GM23248 (cell line): ENCODE measurements around the gene URB1. TPM values are rescaled to one million over a fixed set of nuclear protein-coding genes. Genes with fewer than 3 reads are reported as not detected.

Experiments
- DNase-seq: peaks from one replicate; pipeline ENCODE4 v3.0.0-alpha.2; 2015
- H2AFZ ChIP-seq: fragments of 200-600 bp; sonication (generic); 2 replicates; pipeline ENCODE4 v1.6.1; 2016; ENCODE audit warnings: antibody characterized with exemption
- H3F3A ChIP-seq: fragments of 200-600 bp; sonication (generic); 2 replicates; pipeline ENCODE4 v1.6.1; 2016; ENCODE audit warnings: mild to moderate bottlenecking, antibody characterized with exemption, mixed run types; ENCODE audit not compliant: insufficient read depth
- H3K27ac ChIP-seq: fragments of 200-600 bp; sonication (generic); 2 replicates; pipeline ENCODE4 v1.5.1; 2016; ENCODE audit warnings: mild to moderate bottlenecking
- H3K27me3 ChIP-seq: fragments of 200-600 bp; sonication (generic); replicated peaks from 2 replicates; pipeline ENCODE4 v1.6.1; 2016; ENCODE audit warnings: mild to moderate bottlenecking; ENCODE audit not compliant: insufficient read depth
- H3K36me3 ChIP-seq: fragments of 200-600 bp; sonication (generic); 2 replicates; pipeline ENCODE4 v1.6.1; 2016; ENCODE audit warnings: low read depth, mild to moderate bottlenecking
- H3K4me1 ChIP-seq: fragments of 200-600 bp; sonication (generic); 2 replicates; pipeline ENCODE4 v1.6.1; 2016; ENCODE audit warnings: mild to moderate bottlenecking; ENCODE audit not compliant: insufficient read depth
- H3K4me2 ChIP-seq: fragments of 200-600 bp; sonication (generic); one replicate; pipeline ENCODE4 v1.6.1; 2016; ENCODE audit warnings: mild to moderate bottlenecking; ENCODE audit not compliant: unreplicated experiment
- H3K4me3 ChIP-seq: fragments of 200-600 bp; sonication (generic); 2 replicates; pipeline ENCODE4 v1.5.1; 2016; ENCODE audit warnings: mild to moderate bottlenecking
- H3K79me2 ChIP-seq: fragments of 200-600 bp; sonication (generic); 2 replicates; pipeline ENCODE4 v1.6.1; 2016; ENCODE audit warnings: mild to moderate bottlenecking; ENCODE audit not compliant: insufficient read depth
- H3K9ac ChIP-seq: fragments of 200-600 bp; sonication (generic); 2 replicates; pipeline ENCODE4 v1.6.1; 2016; ENCODE audit warnings: mild to moderate bottlenecking
- H3K9me2 ChIP-seq: fragments of 200-600 bp; sonication (generic); 2 replicates; pipeline ENCODE4 v1.6.1; 2016; ENCODE audit warnings: mixed run types, mild to moderate bottlenecking, moderate library complexity; ENCODE audit not compliant: insufficient read depth
- H3K9me3 ChIP-seq: fragments of 200-600 bp; sonication (generic); one replicate; pipeline ENCODE4 v1.6.1; 2017; ENCODE audit warnings: low read depth
- H4K20me1 ChIP-seq: fragments of 200-600 bp; sonication (generic); 2 replicates; pipeline ENCODE4 v1.6.0; 2016; ENCODE audit not compliant: insufficient read depth
- EZH2 ChIP-seq: fragments of 200-600 bp; sonication (generic); IDR thresholded peaks from 2 replicates; pipeline ENCODE4 v1.6.1; 2018; ENCODE audit warnings: antibody characterized with exemption, mild to moderate bottlenecking; ENCODE audit not compliant: insufficient read depth, poor library complexity, severe bottlenecking
- EZH2phosphoT487 ChIP-seq: fragments of 200-600 bp; sonication (generic); IDR thresholded peaks from 2 replicates; pipeline ENCODE4 v1.6.1; 2018; ENCODE audit warnings: antibody characterized with exemption, moderate library complexity, mild to moderate bottlenecking, low read depth; ENCODE audit not compliant: insufficient read depth
- WGBS, 2 experiments: methylation state at CpG; one replicate each; pipeline ENCODE4 v1.1.6; 2015 to 2017; ENCODE audit warnings: low lambda C conversion rate in 2 of 2, low coverage in 1 of 2; ENCODE audit errors: missing lambda C conversion rate in 2 of 2; 5-methylcytosine and 5-hydroxymethylcytosine counted together
- in situ Hi-C: fragments of 300-500 bp; cut with MboI; formaldehyde crosslinking; loops from 2 replicates; pipeline ENCODE4 v1.15.0; 2020
- polyA plus RNA-seq: library from polyadenylated mRNA; unstranded; fragments of >200 nt; fragmentation: Nextera tagmentation; extraction: Ambion mirVana; gene quantifications from 2 replicates; pipeline ENCODE4 v1.2.1, GENCODE V29; 2016
- total RNA-seq: library from RNA; depleted of rRNA; stranded (reverse); fragments of >200 nt; shearing (Covaris generic); gene quantifications from 2 replicates; pipeline ENCODE4 v1.2.3, GENCODE V29; 2014

URB1 gene
- total and polyA plus RNA-seq, 2 experiments from 2014 or later, result 4.9 to 15.7 TPM

GRCh38 chr21:32413015-32413504 lies 20.2 kb upstream of the URB1 start:
- Histone ChIP-seq H3K4me1 (no peaks in the 10 kb centered on the region), H4K20me1 (no peaks in the 10 kb centered on the region), H3K9ac (peak overlapping the region; percentile 91), H3K27ac (no peak overlapping the region), H3F3A (peaks cover 17% of the 10 kb centered on the region), H3K4me2 (peak overlapping the region; percentile 98), H3K27me3 (no peaks in the 10 kb centered on the region), H3K4me3 (peak overlapping the region; percentile 79), H3K36me3 (no peaks in the 10 kb centered on the region), H2AFZ (peak overlapping the region; percentile 93), H3K79me2 (no peaks in the 10 kb centered on the region), H3K9me3 (no peaks in the 10 kb centered on the region), H3K9me2 (no peaks in the 10 kb centered on the region)
- TF ChIP-seq EZH2 (no peak), EZH2phosphoT487 (no peak)
- in situ Hi-C loops, result no loop called here
- DNase-seq, result no peak
- 37 to 41% methylated on average over 32 of the region's 32 CpGs for WGBS, 2 experiments

DNA sequence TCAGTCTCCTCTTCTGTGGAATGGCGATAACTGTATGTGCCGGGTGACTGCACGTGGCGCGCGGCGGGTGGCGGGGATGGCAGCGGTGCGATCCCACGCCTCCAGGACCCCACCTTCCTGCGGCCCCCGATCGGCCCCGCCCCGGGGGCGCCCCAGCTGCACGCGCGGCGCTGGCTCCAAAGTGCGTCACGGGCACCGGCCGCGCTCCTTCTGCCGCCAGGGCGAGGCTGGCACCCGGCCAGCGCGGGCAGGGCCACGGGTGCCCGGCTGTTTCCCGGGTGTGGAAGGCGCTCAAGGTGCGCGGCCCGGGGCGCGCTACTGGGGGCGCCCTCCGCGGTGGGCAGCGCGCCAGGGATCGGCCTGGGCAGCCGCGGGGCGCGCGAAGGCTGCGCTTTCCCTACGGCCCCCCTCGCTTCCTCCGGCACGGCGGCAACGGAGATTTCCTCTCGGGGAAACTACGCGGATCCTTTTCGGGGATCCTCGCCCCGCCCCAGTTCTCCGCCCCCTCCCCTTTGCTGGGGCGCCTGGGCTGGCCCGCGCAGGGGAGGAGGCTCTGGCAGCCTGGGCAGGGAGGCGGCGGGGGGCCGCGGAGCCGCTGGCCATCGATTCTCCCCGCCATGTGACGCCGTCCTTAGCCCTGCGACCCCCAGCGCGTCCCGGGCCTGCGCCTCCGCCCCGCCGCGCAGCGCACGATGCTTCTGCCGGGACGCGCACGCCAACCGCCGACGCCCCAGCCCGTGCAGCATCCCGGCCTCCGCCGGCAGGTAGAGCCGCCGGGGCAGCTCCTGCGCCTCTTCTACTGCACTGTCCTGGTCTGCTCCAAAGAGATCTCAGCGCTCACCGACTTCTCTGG lies 19.6 kb upstream of the URB1 start, which contains the start of gene EVA1C:
Gene EVA1C (plus strand): TSS at position 545 of the 853 bp plus-strand sequence. CDS start 148 bp downstream, at position 693.
- peak within 1 kb of the TSS; percentile 98 for H3K4me2 ChIP-seq
- 1% methylated on average over 36 to 79 of the region's 104 CpGs for WGBS, 2 experiments
- no peaks in the 10 kb centered on the region for H3K27me3 ChIP-seq
- H3K36me3 ChIP-seq, result no peaks in the 10 kb centered on the region
- H3K4me1 ChIP-seq, result no peaks in the 10 kb centered on the region
- TF ChIP-seq EZH2 (no peak), EZH2phosphoT487 (no peak)
- H3K9ac ChIP-seq, result peak within 1 kb of the TSS; percentile 91
- peaks cover 17% of the 10 kb centered on the region for H3F3A ChIP-seq
- H3K27ac ChIP-seq, result peak within 1 kb of the TSS; percentile 15
- H2AFZ ChIP-seq, result peak within 1 kb of the TSS; percentile 93
- no peaks in the 10 kb centered on the region for H3K9me2 ChIP-seq
- in situ Hi-C loops, result no loop called here
- H4K20me1 ChIP-seq, result no peaks in the 10 kb centered on the region
- peak within 1 kb of the TSS; percentile 79 for H3K4me3 ChIP-seq
- H3K9me3 ChIP-seq, result no peaks in the 10 kb centered on the region
- DNase-seq, result peak; percentile 72
- H3K79me2 ChIP-seq, result no peaks in the 10 kb centered on the region

DNA sequence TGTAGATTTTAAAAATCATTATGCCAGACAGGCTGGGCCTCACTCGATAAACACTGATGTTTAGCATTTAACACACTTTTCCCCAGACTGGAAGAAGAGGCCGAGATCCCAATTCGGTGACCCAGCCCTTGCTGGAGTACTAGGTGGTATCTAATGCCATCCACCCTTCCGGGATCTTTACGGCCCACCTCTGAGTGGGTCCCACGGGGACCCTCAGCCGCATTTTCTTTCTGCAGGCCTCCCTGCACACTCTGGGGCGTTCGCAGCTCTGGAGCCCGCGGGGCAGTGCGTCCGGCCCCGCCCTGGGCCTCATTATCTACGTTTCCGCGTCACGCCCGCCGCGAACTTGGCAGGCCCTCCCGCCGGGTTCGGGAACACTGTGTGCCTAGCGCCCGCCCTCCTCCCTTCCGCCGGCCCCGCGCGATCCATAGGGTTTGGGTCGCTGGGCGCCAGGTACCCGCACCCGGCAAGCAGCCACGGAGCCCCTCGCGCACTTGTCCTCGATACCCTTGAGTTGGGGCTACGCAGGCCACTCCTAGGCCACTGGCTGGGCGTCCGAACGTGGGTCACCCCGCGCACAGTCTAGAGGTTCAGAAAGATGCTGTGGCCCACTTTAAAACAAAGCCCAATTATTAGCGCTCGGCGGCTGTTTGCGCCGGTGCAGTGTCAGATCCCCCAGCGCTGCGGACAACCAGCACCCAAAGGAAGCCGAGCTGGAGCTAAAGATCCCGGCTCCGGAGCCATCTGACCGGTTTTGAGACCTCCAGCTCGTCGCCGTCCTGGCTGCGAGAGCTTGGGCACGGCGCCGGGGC lies 18.7 kb upstream of the URB1 start:
- Histone ChIP-seq H3K9me2 (no peaks in the 10 kb centered on the region), H3K4me3 (peak overlapping the region; percentile 79), H3F3A (peaks cover 17% of the 10 kb centered on the region), H3K36me3 (no peaks in the 10 kb centered on the region), H3K4me2 (peak overlapping the region; percentile 98), H3K79me2 (no peaks in the 10 kb centered on the region), H3K9me3 (no peaks in the 10 kb centered on the region), H3K27ac (peak overlapping the region; percentile 15), H3K4me1 (no peaks in the 10 kb centered on the region), H4K20me1 (no peaks in the 10 kb centered on the region), H3K27me3 (no peaks in the 10 kb centered on the region), H3K9ac (peak overlapping the region; percentile 91), H2AFZ (peak overlapping the region; percentile 93)
- DNase-seq, result peak; percentile 87
- 3 to 6% methylated on average over 56 to 58 of the region's 63 CpGs for WGBS, 2 experiments
- in situ Hi-C loops, result no loop called here
- no peak for TF ChIP-seq EZH2phosphoT487
- TF ChIP-seq EZH2, result no peak

- H3K9ac ChIP-seq, result peak overlapping the region; percentile 91
- H3K27ac ChIP-seq, result no peak overlapping the region
- 74 to 75% methylated on average over 5 of the region's 5 CpGs for WGBS, 2 experiments
Measured at GRCh38 chr21:32410916-32411315, 18.1 kb upstream of the URB1 start.

More at GRCh38 chr21:32410916-32411315, 18.1 kb upstream of the URB1 start:
- Histone ChIP-seq H3K79me2 (no peaks in the 10 kb centered on the region), H3K9me3 (no peaks in the 10 kb centered on the region), H3K4me2 (peak overlapping the region; percentile 98), H4K20me1 (no peaks in the 10 kb centered on the region), H3K36me3 (no peaks in the 10 kb centered on the region), H3K9me2 (no peaks in the 10 kb centered on the region), H3F3A (peaks cover 17% of the 10 kb centered on the region), H3K4me1 (no peaks in the 10 kb centered on the region), H3K27me3 (no peaks in the 10 kb centered on the region), H2AFZ (peak overlapping the region; percentile 93), H3K4me3 (peak overlapping the region; percentile 79; the same call in 1 of the 2 replicates)
- in situ Hi-C loops, result no loop called here
- no peak for TF ChIP-seq EZH2phosphoT487
- no peak for TF ChIP-seq EZH2
- DNase-seq, result no peak
